Kidney epithelial cell (primary cell): ENCODE data around the gene AQP12B. TPM values are rescaled to one million over a fixed set of nuclear protein-coding genes. Genes with fewer than 3 reads are reported as not detected.
"Not testable (repeated sequence)": the region's sequence is repeated elsewhere in the genome, so short reads cannot be mapped to it uniquely, and the experiment has no call there.

Experiments
- DNase-seq: peaks from one replicate; pipeline ENCODE4 v3.0.0-alpha.2; 2010; ENCODE audit warnings: low read depth
- H3K27me3 ChIP-seq: 2 replicates; pipeline ENCODE4 v1.6.0; 2011; ENCODE audit warnings: low read length; ENCODE audit not compliant: control insufficient read depth, insufficient read depth
- H3K36me3 ChIP-seq: 2 replicates; pipeline ENCODE4 v1.5.1; 2011; ENCODE audit warnings: low read length; ENCODE audit not compliant: control insufficient read depth, insufficient read depth
- H3K4me3 ChIP-seq: 2 replicates; pipeline ENCODE4 v1.5.1; 2011; ENCODE audit warnings: low read depth, mild to moderate bottlenecking, control low read depth, low read length
- total RNA-seq: library from RNA; depleted of rRNA; stranded (reverse); fragments of >200 nt; gene quantifications from 2 replicates; pipeline ENCODE4 v1.2.3, GENCODE V29; 2015
- TF ChIP-seq, protein P1 (sequence below): IDR thresholded peaks from 2 replicates; pipeline ENCODE4 v1.5.1; 2011; ENCODE audit warnings: mild to moderate bottlenecking, moderate library complexity, low read length, control low read depth, inconsistent platforms; ENCODE audit not compliant: insufficient read depth, poor library complexity, severe bottlenecking

AQP12B gene
- not detected in 2 replicates for total RNA-seq

DNA sequence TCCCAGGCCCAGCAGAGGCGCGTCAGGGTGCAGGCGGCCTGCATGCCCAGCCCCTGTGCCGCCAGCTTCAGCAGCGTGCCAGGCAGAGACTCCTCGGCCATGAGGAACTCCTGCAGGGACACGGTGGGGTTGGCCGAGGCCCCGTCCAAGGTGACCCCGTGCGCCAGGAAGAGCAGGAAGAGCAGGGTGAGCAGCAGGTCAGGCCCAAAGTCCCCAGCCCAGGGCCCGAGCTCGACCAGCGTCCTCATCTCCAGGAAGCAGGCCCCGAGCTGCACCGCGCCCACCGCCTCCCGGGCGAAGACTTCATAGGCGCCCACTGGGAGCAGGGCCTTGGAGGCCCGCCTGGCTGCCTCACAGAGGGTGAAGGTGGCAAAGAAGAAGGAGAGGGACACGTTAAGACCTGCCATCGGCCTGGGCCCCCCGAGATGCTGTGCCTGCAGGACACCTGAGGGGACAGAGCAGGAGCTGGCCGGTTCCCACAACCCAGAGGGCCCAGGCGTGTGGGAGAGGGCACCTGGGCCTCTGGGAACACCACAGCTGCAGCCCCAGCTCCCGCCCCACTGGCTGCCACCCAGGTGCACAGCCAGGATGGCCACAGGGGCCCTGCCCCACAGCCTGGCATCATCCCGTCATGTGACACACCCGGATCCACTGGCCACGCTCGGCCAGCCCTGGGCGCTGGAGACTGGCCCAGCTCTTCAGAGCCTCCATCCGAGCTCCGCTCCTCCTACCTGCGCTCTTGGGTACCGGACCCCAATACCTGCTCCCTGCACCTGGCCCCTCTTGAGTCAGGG lies at the start of gene AQP12B:
Gene AQP12B (minus strand): TSS at position 455 of the 794 bp plus-strand sequence. CDS start 48 bp downstream, at position 407.
- H3K36me3 ChIP-seq, DNase-seq, H3K4me3 ChIP-seq: not testable (repeated sequence)
- H3K27me3 ChIP-seq, result peaks cover 20% of the 10 kb centered on the region

DNA sequence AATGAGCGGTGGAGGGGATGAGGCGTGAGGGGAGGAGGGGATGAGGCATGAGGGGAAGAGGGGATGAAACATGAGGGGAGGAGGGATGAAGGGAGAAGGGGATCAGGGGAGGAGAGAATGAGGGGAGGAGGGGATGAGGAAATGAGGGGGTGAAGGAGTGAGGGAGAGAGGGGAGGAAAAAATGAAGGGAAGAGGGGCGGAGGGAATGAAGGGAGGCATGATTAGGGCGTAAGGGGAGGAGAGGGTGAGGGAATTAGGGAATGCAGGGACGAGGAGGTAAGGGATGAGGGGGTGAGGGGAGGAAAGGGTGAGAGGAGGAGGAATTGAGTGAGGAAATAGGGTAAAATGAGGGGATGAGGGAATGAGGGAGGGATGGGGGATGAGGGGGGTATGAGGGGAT lies 49.5 kb upstream of the AQP12B start:
- H3K36me3 ChIP-seq, result no peaks in the 10 kb centered on the region
- no peak for DNase-seq
- no peak overlapping the region for H3K4me3 ChIP-seq
- TF ChIP-seq, protein P1, sequence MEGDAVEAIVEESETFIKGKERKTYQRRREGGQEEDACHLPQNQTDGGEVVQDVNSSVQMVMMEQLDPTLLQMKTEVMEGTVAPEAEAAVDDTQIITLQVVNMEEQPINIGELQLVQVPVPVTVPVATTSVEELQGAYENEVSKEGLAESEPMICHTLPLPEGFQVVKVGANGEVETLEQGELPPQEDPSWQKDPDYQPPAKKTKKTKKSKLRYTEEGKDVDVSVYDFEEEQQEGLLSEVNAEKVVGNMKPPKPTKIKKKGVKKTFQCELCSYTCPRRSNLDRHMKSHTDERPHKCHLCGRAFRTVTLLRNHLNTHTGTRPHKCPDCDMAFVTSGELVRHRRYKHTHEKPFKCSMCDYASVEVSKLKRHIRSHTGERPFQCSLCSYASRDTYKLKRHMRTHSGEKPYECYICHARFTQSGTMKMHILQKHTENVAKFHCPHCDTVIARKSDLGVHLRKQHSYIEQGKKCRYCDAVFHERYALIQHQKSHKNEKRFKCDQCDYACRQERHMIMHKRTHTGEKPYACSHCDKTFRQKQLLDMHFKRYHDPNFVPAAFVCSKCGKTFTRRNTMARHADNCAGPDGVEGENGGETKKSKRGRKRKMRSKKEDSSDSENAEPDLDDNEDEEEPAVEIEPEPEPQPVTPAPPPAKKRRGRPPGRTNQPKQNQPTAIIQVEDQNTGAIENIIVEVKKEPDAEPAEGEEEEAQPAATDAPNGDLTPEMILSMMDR, result no peak
- H3K27me3 ChIP-seq, result peaks cover 11% of the 10 kb centered on the region

- no peak for DNase-seq
- TF ChIP-seq, protein P1, result no peak
- no peaks in the 10 kb centered on the region for H3K36me3 ChIP-seq
- H3K27me3 ChIP-seq, result peaks cover 11% of the 10 kb centered on the region
- H3K4me3 ChIP-seq, result no peak overlapping the region
These were observed 48.5 kb upstream of the AQP12B start for GRCh38 chr2:240731178-240731545.

- TF ChIP-seq, protein P1, result no peak
- no peak for DNase-seq
- peaks cover 11% of the 10 kb centered on the region for H3K27me3 ChIP-seq
- H3K4me3 ChIP-seq, result no peak overlapping the region
- H3K36me3 ChIP-seq, result no peaks in the 10 kb centered on the region
These were observed 48.0 kb upstream of the AQP12B start for GRCh38 chr2:240730501-240731177.

DNA sequence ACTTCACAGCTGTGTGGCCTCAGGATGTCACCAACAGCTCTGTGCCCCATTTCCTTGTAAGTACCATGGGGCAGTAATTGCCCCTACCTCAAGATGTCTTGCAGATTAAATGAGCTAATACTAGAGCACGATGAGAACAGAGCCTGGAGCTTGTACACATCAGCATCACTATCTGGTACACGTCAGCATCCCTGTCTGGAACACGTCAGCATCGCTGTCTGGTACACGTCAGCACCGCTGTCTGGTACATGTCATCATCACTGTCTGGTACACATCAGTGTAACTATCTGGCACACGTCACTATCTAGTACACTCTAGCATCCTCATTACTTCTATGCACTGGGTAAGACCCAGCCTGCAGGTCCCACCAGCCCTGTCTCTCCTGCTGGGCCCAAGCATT lies 46.1 kb upstream of the AQP12B start:
- peaks cover 11% of the 10 kb centered on the region for H3K27me3 ChIP-seq

DNA sequence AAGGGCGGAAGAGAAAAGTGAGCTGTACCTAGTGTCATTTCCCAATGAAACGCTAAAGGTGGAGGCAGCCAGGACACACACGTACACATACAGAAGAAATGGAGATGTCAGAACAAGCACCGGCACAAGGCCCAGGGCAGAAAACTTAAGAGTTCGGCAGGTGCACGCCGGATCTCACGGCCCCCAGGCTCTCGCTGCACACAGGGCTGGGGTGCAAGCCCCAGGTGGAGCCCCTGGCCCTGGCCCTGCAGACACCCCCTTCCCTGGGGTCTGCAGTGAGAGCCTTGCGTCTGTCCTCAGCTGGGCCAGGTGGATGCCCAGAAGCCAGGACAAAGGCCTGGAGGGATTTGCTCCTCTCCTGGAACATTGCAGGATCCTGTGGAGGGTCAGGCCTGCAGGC lies 45.7 kb upstream of the AQP12B start:
- TF ChIP-seq, protein P1, result no peak
- no peak for DNase-seq
- H3K4me3 ChIP-seq, result no peak overlapping the region
- no peaks in the 10 kb centered on the region for H3K36me3 ChIP-seq
- H3K27me3 ChIP-seq, result peaks cover 11% of the 10 kb centered on the region

More for the DNA sequence above, 46.1 kb upstream of the AQP12B start:
- Histone ChIP-seq H3K36me3 (no peaks in the 10 kb centered on the region), H3K4me3 (no peak overlapping the region)
- no peak for DNase-seq
- TF ChIP-seq, protein P1, result no peak
